Posterior vena cava (tissue), 2 donors: ENCODE results near the gene MIAT. TPM values are rescaled to one million over a fixed set of nuclear protein-coding genes. Genes with fewer than 3 reads are reported as not detected.
A peak's percentile ranks its signal among the peaks of the same experiment; 100 is the strongest.
"Not testable (repeated sequence)": the region's sequence is repeated elsewhere in the genome, so short reads cannot be mapped to it uniquely, and the experiment has no call there.

ENCODE experiments used
- DNase-seq: peaks from one replicate; pipeline ENCODE4 v3.0.0-alpha.2; 2020; ENCODE audit warnings: low spot score
- intact Hi-C, 2 donors: fragments of 100-400 bp; cut with DNase I; formaldehyde crosslinking; loops; one replicate each; pipeline versions ENCODE4 v1.14.1 to v1.14.2; 2022 to 2023
- long read RNA-seq, 2 donors: library from polyadenylated mRNA; unstranded; transcript quantifications; one replicate each; pipeline ENCODE4 v2.0.0, GENCODE V29; 2020 to 2021
- total RNA-seq, 2 donors: library from RNA; stranded (reverse); fragmentation: NEBNext Ultra II Directional; extraction: Animal tissue kit (Norgen Biotek cat#: 25700); gene quantifications; one replicate each; pipeline ENCODE4 v1.2.1, GENCODE V29; 2021
- donor health status: DM: yes; HTN: yes; CAD: no.
- donor health status: DM: yes; HTN: yes; CAD: no.

MIAT gene
- total RNA-seq = 1 to 10 TPM; 1.4 to 1.6 TPM
- long read RNA-seq, donor 1 = 0 reads
- long read RNA-seq, donor 2, full-length matches to known transcripts = 1 of 1 reads
- long read RNA-seq, donor 2, partial matches to known transcripts = 0 of 1 reads
- long read RNA-seq, donor 2, other reads (novel, unspliced or antisense) = 0 of 1 reads

DNA sequence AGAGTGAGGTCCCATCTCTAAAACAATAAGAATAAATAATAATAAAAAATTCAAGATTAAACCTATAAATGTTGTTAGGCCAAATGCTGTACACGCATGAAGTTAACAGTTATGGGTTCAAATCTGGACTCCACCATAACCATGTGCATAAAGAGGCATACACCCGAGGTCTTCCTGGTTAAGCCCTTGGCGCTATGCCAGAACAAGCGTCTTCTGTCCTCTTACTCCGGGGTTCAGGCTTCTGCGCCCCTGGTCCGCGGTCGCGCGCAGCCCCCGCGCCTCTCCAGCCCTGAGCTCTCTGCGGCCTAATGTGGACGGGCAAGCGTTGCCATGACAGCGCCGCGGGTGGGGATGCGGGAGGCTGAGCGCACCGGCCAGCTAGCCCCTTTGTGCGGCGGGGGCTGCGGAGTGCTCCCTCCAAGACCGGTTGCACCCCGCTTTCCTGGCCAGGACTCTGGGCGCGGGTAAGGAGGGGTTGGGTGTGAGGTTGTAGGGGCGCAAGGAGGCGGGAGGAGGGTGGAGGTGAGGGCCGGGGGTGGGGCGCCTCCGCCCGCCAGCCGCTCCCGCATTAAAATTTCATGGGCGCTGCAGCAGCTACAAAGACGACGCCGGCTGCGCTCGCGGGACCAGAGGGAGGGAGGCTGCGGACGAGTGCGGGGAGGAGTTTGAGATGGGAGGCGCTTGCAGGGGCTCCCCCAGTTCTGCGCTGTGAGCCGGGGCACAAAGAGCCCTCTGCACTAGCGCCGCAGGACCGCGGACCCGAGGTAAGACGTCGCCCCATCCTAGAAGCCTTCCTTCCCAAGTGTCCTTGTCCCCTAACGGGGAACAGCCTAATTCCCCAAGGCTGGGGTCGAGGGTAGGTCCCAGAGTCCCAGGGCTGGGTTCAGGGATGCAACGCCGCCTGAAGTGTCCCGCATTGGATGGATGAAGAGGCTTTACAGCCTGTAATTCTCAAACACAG is at the start of gene MIAT:
Gene MIAT, plus strand, starts transcription at position 698 of the 961 bp plus-strand sequence.
- intact Hi-C loops = no loop called here

DNA sequence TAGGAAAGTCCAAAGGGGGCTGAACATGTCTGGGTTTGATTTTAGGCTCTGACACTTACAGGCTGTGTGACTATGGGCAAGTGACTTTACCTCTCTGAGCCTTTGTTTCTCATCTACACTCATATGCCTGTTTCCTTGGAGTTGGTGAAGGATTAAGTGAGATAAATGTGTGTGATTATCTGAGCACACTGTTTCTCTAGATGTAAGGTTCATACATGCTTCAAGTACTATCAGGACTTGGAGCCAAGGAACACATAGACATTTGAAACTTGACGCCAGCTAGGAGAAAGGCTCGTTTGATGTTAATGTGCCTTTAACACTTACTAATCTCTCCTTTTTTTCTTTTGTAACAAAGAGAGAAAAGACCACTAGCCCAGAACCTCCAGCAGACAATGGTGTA is 49.3 kb upstream of the MIAT start:
- no peak for DNase-seq
- intact Hi-C loops = no loop called here

More for the DNA sequence above, at the start of gene MIAT:
- peak; percentile 84 for DNase-seq

DNA sequence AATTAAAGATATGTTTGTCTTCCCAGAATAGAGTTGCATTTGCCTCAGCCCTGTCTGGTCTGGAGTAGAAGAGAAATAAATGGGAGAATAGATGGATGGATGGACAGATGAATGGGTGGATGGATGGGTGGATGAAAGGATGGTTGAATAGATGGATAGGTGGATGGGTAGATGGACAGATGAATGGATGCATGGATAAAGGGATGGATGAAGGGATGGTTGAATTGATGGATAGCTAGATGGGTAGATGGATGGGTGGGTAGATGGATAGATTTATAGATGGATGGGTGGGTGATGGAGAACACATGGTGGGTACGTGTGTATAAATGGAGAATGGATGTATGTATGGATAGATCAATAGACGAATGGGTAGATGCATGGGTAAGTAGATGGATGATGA is 48.1 kb upstream of the MIAT start:
- DNase-seq = no peak
- intact Hi-C loops = no loop called here

DNA sequence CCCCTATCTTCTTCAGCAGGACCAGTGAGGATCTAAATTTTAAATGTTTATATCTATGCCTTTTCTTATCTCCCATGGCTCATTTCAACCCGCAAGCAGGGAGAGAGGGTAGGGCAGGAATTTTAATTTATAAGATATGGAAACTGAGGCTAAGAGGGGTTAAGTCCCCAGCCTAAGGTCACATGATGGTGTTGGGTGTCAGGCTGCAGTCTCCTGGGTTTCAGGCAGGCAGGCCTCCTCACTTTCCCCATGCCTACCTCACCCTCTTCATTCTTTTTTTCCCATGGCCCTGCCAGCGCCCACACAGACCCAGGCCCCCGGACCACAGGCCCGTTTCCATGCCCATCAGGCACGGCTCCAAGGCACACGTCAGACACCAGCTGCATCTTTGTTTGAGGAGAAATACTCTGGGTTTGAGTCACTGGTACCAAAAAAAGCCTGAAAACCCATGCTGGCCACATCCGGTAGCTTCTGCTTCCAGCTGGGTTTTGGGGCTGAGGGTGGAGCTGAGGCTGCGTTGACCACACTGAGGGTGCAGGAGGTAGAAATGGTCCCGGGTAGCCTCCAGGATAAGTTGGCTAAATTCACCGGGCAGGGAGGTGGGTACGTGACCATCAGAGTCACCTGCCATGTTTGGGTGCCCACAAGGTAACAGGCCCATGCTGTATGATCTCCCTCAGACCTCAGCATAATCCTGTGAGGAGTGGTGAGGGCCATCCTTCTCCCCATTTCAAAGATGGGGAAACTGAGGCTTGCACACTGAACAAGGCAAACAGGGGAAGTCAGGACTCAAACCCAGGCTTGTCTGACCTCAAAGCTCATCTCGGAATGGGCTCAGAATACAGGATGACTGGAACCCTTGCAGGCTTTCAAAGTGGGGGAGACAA is 47.1 kb upstream of the MIAT start:
- intact Hi-C loops = no loop called here

DNA sequence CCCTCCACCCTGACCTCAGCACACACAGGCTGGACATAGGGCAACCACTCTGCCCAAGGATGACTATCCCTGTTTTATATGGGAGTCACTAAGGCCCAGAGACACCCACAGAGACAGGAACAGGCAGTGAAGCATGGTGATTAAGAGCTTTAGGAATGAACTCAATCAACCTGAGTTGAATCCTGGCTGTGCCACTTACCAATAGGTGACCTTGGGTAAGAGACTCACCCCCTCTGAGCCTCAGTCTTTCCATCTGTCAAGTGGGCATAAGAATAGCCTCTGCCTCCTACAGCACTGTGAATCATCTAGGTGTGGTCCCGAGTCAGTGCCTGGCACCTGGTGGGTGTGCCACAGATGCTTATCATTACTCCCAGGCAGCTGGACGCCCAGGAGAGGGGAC is 46.4 kb upstream of the MIAT start:
- intact Hi-C loops = no loop called here
- DNase-seq = no peak

More for the DNA sequence above, 47.1 kb upstream of the MIAT start:
- no peak for DNase-seq

DNA sequence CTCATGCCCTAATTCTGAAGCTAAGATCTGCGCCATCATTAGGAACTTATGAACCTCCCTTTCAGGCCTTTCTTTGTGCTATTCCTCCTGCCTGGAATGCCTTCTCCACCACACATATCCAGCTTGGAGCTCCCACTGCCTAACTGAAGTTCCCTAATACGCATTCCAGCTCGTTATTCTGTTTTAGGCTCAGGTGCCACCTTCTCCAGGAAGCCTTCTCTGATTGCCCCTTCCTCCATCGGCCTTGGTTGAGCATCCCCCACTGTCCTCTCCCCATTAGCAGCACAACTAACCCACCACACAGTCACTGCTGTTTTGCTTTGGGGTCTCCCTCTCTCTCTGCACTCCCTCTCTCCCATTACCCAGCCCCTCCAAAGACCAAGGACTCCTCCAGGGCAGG is 44.7 kb upstream of the MIAT start:
- no peak for DNase-seq
- intact Hi-C loops = no loop called here

DNA sequence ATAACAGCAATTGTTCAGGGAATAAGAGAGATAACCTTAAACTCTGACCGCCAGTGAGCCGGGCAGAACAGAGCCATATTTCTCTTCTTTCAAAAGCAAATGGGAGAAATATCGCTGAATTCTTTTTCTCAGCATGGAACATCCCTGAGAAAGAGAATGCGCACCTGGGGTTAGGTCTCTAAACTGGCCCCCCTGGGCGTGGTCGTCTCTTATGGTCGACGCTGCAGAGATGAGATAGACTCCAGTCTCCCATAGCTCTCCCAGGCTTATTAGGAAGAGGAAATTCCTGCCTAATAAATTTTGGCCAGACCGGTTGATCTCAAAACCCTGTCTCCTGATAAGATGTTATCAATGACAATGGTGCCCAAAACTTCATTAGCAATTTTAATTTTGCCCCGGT is 43.6 kb upstream of the MIAT start:
- DNase-seq, intact Hi-C loops: not testable (repeated sequence)

DNA sequence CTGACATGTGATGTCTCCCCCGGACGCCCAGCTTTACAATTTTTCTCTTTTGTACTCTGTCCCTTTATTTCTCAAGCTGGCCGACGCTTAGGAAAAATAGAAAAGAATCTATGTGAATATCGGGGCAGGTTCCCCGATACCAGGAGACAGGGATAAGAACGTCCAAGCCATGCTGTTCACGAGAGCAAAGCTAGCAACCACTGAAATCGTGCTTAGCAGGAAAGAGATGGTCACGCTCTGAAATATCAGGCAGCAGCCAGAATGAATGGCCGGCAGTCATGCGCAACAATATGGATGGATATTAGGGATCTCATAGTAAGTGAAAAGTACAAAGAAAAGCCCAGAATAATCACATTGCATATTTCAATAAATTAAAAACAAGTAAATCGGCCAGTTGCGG is 43.1 kb upstream of the MIAT start:
- intact Hi-C loops = no loop called here
- no peak for DNase-seq

DNA sequence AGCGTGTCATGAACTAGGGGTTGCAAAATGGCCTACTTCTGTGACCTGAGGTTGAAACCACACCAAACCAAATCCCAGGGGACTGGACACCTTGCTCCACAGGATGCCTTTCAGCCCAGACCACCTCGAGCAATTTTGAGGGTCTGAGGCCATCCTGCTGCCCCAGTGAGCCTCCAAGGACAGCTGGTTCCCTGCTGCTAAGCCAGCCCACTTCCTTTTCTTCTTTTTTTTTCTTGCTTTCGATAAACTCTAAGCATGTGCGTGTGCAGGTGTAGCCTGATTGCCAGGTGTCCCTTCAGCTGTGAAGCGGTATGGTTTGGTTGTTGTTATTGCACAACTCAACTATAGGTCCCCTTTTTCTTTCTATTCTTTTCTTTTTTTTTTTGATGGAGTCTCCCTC is 42.2 kb upstream of the MIAT start:
- intact Hi-C loops = no loop called here
- no peak for DNase-seq

DNA sequence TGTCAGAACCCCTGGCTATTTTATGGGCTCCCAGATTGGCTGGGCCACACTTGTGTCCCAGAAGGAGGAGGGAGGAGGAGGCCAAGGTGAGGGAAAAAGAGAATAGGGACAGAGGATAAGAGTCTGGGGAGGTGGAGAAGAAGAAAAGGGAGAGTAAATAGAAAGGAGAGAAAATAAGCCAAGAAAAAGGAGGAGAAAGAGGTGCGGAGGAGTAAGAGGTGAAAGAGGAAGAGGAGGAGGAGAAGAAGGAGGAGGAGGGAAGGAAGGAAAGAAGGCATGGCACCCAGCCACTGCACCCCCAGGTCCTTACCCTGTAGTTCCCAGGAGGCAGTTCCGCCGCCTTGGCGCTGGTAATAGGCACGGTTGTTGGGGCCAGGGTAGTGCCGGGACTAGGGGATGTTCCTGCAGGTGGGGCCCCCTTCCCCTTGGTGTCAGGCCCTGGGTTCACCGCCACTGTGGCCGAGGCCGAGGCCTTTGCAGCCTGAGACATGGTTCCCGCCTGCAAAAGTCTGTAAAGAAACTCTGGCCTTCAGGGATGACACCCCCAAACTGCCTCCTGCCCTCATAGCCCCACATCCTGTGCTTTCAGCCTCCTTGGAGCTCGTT is 41.5 kb upstream of the MIAT start:
- no peak for DNase-seq
- intact Hi-C loops = no loop called here

DNA sequence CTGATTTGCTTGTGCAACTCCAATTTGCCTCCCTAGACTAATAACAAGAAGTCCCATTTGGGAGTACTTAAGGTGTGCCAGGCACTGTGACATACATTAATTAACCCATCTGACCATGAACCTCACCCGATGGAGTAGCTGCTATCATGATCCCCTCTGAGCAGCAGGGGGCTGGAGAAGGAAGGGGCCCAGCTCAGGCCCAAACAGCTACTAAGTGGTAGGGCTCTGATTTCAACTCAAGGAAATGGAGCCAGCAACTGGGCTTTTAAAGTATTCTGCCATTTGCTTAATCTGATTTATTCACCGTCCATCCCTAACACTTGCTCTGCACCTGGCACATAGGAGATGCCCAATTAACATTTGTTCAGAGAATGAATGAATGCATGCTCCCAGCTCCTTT is 40.7 kb upstream of the MIAT start:
- DNase-seq = no peak
- intact Hi-C loops = no loop called here

DNA sequence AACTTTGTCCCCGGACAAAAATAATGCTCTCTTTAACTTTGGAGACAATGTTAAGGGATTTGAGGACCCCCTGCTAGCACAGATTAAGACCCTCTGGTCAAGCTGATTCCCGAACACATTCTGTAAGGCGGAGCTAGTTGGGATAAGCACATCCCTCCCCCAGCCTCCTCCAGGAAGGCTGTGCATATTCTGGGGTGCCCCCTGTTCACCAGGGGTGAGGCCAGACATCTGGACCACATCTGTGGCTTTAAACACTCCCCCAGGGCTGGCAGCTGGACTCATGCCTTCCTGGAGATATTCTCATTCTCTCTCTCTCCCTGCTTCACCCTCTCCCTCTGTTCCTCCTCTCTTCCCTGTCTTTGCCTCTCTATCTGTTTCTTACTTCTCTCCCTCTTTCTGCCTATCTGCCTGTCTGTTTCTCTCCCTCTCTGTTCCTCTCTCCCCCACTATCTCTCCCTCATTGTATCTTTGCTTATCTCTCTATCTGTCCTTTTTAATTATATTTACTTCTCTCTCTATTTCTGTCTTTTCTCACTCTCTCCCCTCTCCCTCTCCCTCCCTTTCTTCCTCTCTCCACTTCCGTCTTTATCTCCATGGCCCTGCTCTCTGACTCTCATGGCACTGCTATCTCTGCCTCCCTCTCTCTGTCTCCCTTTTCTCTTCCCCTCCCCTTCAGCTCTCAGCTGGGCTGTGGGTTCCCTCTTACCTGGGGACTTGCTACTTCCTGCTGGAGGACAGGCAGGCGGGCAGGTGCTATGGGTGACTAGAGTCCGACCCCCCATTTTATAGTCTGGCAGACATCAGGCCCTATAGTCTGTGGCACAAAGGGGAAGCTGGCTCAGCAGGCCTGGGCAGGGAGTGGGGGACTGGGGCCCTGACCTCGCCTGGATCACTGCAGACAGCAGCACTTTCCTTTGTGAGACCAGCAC is 39.9 kb upstream of the MIAT start, which contains the start of gene CRYBB1:
Gene CRYBB1, minus strand, starts transcription at position 757 of the 929 bp plus-strand sequence. CDS start 1,708 bp downstream, outside the sequence.
- DNase-seq = no peak
- intact Hi-C loops = no loop called here

DNA sequence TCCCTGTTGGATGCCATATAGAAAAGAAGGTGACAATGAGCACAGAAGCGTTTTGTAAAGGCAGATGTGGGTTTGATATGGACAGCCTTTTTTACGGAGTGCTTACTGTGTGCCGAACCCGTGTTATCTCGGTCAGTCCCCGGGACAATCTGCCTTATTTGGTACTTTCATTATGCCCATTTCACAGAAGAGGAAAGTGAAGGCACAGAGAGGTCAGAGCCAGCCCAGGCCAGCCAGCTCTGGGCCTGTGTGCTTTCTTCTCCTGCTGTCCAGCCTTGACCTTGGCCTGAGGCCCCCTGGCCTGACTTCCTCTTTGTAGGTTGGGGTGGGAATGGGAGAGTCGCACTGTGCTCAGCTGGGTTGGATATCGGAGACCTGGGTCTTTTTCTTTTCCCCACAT is 38.9 kb upstream of the MIAT start:
- no peak for DNase-seq

DNA sequence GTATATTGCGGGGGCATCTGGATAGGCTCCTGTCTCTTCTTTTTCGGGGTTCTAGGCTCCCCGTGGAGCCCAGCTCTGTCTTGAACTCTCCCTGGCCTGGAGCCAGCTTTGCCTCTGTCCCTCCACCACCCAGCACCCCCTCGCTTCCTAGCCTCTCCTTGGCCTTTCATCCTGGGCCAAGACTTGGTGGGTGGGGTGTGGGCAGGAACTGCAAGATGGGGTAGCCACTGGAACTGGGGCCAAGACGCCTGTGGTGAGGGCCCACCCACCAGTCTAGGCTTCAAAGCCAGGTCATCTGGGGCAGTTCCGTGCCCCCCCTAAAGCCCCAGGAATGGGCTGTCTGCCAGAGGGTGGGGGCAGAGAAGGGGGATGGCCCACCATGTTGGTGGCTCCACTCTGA is 37.9 kb upstream of the MIAT start:
- no peak for DNase-seq
- intact Hi-C loops = no loop called here

More for the DNA sequence above, 38.9 kb upstream of the MIAT start:
- intact Hi-C loops = no loop called here

DNA sequence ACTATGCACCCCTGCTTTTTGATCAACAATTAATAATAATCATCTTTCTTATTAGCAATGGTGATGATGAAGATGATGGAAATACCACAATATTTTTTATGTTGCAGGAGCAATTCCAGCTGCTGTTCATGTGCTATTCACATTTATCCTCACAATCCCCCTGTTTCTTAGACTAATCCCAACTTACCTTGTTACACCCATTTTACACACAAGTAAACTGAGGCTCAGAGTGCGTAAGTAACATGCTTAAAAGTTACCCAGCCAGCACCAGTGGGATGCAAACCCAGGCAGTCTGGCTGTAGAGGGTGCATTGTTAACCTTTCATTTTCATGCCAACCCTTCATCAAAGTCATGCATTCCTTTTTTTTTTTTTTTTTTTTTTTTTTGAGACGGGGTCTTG is 37.2 kb upstream of the MIAT start:
- DNase-seq = no peak
- intact Hi-C loops = no loop called here

DNA sequence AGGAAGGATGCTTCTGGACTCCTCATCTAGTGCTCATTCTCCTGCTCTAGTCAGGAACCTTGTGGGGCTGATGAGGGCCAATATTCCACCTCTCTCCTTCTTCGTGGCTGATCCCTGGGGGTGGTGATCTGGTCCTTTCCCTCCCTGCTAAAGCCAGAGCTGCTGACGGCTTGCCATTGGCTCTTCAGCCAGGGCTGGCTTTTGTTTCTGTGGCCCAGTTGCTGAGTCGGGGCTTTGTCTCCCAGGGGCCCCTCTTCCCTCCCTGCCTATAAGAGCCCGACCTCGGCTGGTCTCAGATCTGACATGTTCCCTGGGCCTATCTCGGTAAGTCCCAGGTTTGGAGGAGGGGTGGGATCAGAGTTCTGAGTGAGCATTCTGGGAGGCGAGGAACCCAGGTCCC is 35.7 kb upstream of the MIAT start, which contains the start of gene CRYBA4:
Gene CRYBA4, plus strand, starts transcription at position 301 of the 400 bp plus-strand sequence. CDS start 634 bp downstream, outside the sequence.
- intact Hi-C loops = no loop called here
- DNase-seq = no peak

DNA sequence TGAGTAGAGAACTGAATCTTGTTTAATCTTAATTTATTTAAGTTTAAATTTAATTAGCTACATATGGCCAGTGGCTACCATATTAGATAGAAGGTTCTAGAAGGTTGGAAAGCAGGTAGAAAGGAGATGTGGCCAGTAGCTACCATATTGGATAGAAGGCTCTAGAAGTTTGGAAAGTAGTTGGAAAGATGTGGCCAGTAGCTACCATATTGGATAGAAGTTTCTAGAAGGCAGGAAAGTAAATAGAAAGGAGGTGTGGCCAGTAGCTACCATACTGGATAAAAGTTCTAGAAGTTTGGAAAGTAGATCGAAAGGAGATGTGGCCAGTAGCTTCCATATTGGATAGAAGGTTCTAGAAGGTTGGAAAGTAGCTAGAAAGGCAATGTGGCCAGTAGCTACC is 33.4 kb upstream of the MIAT start:
- no peak for DNase-seq
- intact Hi-C loops = no loop called here

DNA sequence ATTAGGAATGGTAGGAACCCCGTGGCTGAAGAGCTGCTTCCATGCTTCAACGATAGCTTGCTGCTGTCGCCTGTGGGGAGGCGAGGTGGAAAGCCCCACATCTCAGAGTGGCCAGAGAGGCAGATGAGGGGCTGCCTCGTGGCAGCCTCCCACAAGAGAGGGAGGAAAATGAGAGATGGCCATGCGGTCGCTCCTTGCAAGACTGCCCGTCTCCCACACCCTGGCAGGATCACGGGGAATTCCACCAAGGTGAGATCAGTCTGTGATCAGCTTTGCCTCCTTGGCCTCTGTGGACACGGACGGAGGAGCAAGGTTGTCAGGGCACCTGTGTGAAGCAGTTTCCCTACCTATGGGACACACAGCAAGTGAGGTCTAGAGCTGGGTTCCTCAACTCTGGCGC is 32.6 kb upstream of the MIAT start:
- peak; percentile 54 for DNase-seq

More for the DNA sequence above, 32.6 kb upstream of the MIAT start:
- intact Hi-C loops = no loop called here
